GM21717 (cell line): ENCODE results near the gene RBM47.
"Not testable (repeated sequence)": the region's sequence is repeated elsewhere in the genome, so short reads cannot be mapped to it uniquely, and the experiment has no call there.

ENCODE experiments used
- ATAC-seq: cut with Tn5 transposase; IDR thresholded peaks from one replicate; pipeline ENCODE4 v1.9.1; 2021; ENCODE audit warnings: mild to moderate bottlenecking, moderate library complexity; ENCODE audit not compliant: unreplicated experiment

RBM47 gene

DNA sequence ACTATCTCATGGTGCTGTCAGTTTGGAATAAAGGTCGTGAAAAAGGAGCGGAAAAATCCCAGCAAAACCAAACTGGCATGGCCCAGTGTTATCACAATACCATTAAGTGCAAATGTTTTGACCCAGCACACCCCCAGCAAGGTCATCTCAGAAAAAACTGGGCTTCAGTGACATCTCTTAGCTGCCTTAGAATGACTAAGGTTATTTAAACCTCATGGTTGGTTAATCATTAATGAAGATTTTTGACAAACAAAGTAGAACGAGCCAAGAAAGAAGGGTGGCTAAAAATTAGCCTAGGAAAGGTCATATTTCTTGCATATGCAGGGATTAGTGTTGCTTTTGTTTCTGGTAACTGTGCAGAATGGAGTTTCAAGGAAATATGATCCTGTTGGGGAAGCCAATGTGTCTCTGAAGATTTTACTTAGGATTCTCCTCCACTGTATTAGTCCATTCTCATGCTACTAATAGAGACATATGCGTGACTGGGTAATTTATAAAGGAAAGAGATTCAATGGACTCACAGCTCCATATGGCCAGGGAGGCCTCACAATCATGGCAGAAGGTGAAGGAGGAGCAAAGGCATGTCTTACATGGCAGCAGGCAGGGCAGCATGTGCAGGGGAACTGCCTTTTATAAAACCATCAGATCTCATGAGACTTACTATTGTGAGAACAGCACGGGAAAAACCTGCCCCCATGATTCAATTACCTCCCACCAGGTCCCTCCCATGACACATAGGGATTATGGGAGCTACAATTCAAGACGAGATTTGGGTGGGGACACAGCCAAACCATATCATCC lies 211.0 kb downstream of the RBM47 start:
- no peak for ATAC-seq

DNA sequence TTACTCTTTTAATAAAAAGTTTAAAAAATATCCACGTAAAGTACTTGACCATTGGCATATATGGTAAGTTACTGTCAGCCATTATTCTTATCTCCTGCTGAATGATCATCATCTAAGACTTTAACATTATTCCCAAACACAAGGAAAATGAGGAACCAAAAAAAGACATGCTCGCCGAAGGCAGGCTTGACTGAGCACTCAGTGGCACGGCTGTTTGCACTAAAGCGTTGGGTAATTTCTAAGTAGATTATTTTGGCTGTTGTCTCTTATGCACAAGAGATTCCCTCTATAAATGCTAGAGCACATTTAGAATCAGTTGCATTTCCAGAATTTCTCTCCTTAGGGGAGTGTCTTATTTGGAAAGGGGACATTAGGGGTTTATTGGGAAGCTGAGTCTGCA lies 211.7 kb downstream of the RBM47 start:
- ATAC-seq: no peak

DNA sequence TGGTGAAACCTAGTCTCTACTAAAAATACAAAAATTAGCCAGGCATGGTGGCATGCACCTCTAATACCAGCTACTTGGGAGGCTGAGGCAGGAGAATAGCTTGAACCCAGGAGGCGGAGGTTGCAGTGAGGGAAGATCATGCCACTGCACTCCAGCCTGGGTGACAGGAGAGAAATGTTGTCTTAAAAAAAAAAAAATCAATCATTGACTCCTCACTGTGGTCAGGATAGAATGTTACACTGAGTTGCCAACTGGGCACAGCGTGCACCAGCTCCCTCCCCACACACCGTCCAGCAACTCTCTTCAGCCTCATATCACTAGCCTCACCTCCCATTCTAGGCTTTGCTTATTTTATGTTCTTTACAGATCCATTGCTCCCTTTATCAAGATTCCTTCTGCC lies 215.0 kb downstream of the RBM47 start:
- ATAC-seq: no peak

DNA sequence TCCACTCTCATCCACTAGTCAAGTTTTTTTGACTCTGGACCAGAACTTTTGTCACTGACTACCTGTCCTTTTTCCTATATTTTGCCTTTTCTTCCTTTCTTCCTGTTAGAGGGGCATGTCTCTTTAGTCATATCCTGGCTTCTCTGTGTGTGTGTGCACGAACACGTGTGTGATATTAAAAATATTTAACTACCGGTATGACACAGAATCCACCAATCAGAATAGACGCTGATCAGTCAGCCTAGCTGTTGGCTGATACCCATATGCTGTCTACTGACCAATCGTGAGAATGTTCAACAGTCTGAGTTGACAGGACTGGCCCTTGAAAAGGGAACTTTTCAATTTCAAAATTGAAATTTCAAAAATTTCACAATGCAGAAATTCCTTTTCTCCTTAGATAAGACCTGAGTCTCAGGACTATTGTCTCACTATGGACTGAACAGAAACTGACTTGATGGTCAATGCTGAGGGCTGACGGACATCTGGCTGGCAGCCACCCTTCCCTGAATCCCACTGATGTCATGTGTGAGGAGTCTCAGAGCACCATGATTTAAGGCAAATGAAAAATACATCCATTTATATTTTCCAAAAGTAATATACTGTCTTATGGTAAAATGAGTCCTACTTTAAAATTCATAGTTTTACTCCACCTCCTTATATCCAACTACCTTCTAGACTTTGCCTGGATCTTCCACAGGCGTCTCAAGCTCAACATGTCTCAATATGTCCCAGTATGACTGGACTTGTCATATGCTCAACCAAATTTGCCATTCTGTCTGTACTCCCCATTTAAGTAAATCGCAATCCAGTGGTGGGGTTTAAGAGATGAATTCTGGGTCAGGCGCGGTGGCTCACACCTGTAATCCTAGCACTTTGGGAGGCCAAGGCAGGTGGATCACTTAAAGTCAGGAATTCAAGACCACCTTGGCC lies 216.5 kb downstream of the RBM47 start:
- no peak for ATAC-seq

DNA sequence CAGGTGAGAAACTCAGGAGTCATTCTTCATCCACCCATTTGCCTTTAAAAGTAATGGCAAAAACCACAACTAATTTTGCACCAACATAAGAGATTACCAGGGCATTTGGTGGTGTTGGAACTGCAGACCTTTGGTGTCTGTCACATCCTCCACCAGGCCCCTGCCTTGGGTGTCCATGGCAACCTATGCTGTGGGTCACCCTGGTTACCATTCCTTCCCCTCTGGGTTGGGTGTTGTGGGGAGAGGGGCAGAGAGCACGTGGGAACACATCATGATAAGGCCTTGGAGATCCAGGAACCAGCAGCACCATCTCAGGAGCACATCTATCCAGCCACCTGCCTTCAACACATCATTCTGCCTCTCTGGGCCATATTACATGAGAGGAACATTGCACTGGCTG lies 217.3 kb downstream of the RBM47 start:
- no peak for ATAC-seq

DNA sequence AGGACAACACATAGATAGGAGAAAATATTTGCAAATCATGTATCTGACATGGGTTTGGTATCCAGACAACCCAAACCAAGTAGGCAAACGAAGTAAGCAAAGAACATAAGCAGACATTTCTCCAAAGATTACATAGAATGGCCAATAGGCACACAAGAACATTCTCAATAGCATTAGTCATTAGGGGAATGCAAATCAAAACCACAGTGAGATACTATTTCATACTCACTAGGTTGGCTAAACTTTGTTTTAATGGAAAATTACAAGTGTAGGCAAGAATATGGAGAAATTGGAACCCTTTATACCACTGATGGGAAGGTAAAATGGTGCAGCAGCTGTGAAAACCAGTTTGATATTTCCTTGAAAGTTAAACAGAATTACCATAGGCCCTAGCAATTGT lies 219.8 kb downstream of the RBM47 start:
- ATAC-seq: no peak

DNA sequence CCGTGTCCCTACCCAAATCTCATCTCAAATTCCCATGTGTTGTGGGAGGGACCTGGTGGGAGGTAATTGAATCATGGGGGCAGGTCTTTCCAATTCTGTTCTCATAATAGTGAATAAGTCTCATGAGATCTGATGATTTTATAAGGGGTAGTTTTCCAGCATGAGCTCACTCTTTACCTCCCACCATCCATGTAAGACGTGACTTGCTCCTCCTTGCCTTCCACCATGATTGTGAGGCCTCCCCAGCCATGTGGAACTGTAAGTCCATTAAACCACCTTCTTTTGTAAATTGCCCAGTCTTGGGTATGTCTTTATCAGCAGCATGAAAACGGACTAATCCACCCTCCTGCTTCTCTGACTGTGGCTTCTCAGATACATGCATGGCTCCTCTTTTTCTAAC lies 222.2 kb downstream of the RBM47 start:
- ATAC-seq: not testable (repeated sequence)

DNA sequence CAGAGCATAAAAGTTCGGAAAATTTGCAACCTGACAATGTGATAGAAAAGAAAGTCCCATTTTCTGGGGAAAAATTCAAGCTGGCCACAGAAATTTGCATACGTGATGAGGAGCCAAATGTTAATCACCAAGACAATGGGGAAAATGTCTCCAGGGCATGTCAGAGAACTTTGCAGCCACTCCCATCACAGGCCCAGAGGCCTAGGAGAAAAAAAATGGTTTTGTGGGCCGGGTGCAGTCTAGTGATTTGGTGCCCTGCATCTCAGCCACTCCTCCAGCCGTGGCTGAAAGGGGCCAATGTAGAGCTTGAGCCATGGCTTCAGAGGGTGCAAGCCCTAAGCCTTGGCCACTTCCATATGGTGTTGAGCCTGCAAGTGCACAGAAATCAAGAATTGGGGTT lies 223.3 kb downstream of the RBM47 start:
- no peak for ATAC-seq

DNA sequence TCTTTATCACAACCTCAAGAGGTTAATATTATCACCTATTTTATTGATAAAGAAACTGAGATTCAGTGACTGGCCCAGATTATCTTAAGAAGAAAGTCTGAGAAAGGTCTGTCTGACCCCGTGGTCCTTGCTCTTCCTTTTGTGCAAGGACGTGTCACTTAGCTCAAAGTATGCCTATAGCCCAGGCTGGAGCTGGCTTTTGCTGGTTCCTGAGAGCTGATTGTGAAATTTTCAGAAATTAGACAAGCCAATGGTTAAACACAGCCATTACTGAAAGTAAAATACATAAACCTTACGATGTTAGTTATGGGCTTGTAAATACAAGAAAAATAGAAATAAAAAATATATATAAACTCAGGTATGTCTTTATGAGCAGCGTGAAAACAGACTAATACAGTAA lies 224.5 kb downstream of the RBM47 start:
- ATAC-seq: no peak

DNA sequence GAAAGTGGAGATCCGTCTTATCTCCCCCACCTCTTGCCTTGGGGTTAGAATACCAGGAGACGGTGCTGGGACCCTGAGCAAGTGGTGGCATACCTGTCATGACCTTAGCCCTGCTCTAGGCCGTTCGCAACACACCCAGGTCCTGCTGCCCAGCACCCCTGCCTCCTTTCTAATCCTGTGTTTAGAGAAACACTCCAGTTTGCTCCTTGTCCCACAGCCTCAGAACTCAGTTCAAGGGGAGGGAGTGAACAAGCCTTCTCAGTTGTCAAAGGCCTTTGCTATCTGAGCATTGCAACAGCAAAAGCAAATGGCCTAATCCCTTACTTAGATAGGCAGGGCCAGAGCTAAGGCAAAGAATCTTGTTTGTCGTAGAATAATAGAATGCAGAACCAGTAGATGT lies 226.6 kb downstream of the RBM47 start:
- no peak for ATAC-seq

DNA sequence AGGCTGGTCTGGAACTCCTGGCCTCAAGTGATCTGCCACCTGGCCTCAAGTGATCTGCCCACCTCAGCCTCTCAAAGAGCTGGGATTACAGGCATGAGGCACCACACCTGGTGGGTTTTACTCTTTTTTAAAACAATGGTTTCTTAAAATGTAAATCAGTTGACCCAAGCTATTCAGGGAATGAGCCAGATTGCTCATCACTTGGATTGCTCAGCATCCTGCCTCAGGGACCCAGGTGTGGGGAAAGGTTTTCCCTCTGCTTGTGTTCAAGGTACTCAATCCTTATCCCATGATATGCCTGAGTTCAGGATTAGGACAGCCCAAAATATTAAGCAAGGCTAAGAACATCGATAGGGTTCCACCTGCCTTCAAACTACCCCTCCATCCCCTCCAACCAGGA lies 227.1 kb downstream of the RBM47 start:
- no peak for ATAC-seq

DNA sequence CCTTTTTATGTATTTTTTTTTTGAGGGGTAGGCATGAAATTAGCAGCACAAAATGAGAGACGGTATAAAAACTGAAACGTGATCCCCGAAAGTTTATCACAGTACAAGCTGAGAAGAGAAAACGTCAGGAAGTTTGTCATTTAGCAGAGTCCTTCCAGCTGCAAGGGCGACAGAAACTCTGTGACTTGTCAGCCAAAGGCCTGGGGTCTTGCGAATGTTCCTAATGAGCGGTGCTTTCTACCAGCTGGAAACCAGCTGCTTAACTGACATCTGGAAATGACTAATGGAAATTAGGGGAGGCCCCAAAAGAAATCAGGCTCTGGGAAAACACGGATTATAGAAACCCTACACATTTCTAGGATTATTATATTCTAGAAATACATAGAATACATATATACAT lies 228.0 kb downstream of the RBM47 start:
- no peak for ATAC-seq

DNA sequence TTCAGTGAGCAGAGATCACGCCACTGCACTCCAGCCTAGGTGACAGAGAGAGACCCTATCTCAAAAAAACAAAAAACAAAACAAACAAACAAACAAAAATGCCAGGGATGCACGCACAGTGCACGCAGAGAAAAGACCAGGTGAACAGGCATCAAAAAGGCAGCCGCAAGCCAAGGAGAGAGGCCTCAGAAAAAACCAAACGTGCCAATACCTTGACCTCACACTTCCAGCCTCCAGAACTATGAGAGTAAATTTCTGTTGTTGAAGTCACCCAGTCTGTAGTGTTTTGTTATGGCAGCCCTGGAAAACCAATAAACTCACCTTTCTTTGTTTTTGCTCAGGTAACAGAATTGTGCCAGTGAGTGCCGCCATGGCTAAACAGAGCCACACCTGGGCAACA lies 228.6 kb downstream of the RBM47 start:
- ATAC-seq: no peak

DNA sequence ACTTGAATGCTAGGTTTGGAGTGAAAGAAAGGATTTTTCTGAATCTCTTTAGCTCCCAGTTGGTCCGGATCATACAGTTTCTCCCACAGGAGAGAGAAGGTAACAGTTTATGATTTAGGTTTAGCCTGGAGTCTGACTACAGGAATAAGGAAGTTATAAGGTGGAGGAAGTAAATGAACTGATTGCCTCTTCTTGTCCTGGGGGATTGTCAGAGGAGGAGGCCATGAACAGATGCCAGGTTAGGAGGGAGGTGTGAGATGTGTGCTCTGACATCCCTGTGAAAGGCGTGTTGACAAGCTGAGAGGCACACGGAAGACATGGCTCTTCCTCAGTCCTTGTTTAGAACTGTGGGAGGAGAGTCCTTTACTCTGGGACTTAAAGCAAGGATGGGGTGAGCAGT lies 230.1 kb downstream of the RBM47 start:
- ATAC-seq: no peak

DNA sequence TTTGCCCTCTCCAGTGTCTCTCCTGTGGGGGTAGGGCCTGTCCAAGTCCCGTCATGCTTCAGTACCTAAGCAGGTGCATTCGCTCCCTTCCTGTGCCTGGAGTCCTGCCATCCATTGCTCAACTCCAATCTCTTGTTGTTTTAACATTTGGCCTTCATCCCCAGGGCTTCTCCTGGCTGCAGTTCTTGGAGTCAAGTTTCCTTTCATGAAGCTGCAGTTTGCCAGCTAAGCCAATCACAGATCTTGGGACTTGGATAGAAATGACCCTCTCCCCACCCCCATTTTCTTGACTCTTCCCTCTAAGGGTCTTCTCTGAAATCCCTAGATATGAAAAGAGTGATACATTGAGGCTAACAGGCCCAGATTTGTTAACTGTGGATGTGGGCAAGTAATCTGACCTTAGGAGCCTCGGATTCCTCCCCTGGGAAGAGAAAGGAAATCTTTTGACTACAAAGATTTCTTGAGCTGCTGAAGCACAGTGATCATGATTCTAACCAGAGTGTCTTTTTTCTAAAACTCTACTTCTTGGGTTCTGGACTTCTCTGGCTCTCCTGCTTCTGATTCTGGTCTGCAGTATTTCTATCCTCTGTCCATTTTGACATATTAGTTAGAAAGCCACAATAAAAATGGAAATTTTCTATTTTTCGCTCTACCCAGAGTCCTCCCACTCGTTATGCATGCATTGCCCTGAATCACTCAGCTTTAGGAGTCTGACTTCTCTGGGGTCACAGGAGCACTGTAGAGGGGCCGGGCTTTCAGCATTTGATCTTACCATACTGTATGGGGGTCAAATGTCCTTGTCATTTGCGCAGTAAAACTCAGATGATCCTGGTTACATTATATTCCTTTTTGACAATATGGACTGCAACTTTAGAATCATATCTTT lies 233.5 kb downstream of the RBM47 start:
- no peak for ATAC-seq

DNA sequence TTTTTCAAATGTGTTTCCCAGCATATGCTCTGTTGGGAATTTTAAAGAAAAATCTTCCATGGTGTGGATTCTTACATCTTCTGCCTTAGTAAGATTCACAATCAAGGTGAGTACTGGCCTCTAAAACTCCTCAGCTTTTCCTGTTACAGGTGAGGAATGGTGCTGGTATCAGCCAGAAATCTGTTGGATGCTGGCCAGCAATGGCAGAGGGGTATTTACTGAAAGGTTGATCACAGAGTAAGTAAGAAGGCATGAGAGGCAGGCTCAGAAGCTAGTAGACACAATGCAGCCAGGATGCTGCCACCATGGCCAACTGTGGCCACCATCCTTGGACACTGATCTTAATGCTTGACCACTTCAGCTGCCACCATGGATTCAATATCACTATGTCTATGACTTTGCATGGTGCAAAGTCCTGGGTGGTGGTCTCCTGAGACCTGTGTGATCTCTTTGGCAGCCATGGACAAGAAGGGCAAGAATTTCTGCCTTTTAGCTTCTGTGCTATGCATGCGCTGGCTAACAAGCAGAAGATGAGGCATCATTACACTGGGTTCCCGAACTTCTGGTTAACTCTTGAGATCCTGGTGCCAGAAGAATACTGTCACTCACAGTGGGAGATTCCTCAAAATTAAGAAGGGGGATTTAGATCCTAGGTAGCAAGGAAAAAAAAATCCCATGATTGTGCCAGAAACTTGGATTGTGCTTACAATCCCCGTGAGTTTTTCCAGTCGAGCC lies 234.3 kb downstream of the RBM47 start:
- no peak for ATAC-seq

DNA sequence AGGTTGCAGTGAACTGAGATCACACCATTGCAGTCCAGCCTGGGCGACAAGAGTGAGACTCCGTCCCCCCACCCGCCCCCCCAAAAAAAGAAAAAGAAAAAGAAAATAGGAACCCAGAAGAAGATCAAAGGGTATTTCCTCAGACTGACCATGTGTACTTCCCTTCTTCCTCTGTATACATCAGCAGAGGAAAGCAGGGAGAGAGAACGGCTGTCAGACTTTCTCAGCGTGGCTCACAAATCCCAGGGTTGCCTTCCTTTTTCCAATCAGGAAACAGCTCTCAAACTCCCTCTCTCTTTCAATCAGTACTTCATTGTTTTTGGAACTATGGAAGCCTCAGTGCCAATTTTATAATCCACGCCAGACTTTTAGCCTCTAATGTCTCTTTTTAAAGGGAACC lies 235.4 kb downstream of the RBM47 start:
- ATAC-seq: no peak

DNA sequence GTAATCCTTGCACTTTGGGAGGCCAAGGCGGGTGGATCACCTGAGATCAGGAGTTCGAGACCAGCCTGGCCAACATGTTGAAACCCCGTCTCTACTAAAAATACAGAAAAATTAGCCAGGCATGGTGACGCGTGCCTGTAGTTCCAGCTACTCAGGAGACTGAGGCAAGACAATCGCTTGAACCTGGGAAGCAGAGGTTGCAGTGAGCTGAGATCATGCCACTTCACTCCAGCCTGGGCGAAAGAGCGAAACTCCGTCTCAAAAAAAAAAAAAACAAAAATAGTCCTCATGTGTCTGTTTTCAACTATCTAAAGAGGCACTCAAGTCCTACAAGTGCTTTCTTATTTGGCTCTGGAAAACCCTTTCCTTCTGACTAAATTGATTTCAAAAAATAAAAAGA lies 237.4 kb downstream of the RBM47 start:
- not testable (repeated sequence) for ATAC-seq

DNA sequence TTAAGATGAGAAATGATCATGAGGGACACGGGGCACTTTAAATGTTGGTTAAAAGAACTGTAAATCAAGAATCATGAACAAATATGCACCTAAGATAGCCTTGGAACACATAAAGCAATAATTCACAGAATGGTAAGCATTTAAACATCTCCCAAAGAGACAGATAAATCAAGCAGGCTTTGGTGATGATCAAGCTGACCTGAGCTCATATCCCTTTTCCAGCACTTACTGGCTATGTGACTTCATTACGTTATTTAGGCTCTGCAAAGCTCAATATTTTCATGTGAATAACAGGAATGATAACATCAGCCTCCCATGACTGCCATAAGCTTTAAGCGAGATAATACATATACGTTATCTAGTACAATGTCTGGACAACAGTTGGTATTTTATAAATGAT lies 239.7 kb downstream of the RBM47 start:
- no peak for ATAC-seq

DNA sequence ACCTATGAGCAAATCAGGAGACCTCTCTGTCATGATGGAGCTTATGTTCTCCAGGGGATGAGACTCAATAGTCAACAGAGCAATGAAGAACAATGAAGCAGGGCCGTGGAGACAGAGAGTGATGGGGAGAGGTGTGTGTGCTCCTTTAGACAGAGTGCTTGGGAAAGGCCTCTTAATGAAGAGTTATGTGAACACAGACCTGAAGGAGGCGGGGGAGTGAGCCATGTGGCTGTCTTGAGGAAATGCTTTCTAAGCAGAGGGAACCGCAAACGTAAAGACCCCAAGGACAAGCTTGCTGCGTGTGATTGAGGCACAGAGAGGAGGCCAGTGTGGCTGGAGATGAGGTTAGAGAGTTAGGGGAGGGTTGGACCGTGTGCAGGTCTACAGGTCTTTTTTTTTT lies 241.4 kb downstream of the RBM47 start:
- ATAC-seq: no peak

DNA sequence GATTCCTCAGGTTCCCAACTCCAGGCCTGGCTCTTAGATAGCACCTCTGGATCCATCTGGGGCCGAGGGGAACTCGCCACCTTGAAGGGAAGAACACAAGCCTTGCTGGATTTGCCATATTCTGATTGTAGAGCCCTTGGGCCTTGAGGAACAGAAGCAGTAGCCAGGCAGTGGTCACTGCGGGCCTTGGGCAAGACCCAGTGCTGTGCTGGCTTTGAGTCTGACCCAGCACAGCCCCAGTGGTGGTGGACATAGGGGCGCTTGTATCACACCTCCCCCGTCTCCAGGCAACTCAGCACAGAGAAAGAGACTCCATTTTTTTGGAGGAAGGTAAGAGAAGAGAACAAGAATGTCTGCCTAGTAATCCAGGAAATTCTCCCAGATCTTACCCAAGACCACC lies 249.0 kb downstream of the RBM47 start:
- no peak for ATAC-seq
